Measurements from ENCODE around the gene WDR4. TPM values are rescaled to one million over a fixed set of nuclear protein-coding genes. Genes with fewer than 3 reads are reported as not detected.

WDR4 gene
- total and polyA plus RNA-seq, 9 of the 15 experiments (the other 6 are each of a cell fraction or from before 2014, with no cell fraction given), result 5.4 to 95.4 (median 32.1) TPM

GRCh38 chr21:42849759-42850412 is 29.5 kb downstream of the WDR4 start (continued):
- TF ChIP-seq AFF1 (IDR thresholded peaks at IDR 0.05; ENCODE audit: low read depth in 1 of 2, partially characterized antibody in 2 of 2), result no peak
- TF ChIP-seq ZBTB11 (CRISPR knock-in tag; IDR thresholded peaks at IDR 0.05), result no peak
- no peak for TF ChIP-seq SNIP1 (IDR thresholded peaks at IDR 0.05; ENCODE audit: low read depth)
- no peak for TF ChIP-seq SNAPC5 (CRISPR knock-in tag; IDR thresholded peaks at IDR 0.05)
- TF ChIP-seq CGGBP1 (CRISPR knock-in tag; IDR thresholded peaks at IDR 0.05), result no peak
- TF ChIP-seq NCOA2 (IDR thresholded peaks at IDR 0.05; ENCODE audit: partially characterized antibody in 2 of 2), result no peak
- TF ChIP-seq HMGXB4 (CRISPR knock-in tag; IDR thresholded peaks at IDR 0.05), result no peak
- TF ChIP-seq RREB1 (CRISPR knock-in tag; IDR thresholded peaks at IDR 0.05), result no peak
- TF ChIP-seq ZNF764 (CRISPR knock-in tag; IDR thresholded peaks at IDR 0.05; ENCODE audit: low read depth), result no peak
